Tibial nerve (tissue), 4 donors: ENCODE measurements around the gene CHI3L1. TPM values are rescaled to one million over a fixed set of nuclear protein-coding genes. Genes with fewer than 3 reads are reported as not detected.

Source experiments
- DNase-seq, 2 donors: peaks; one replicate each; pipeline ENCODE4 v3.0.0-alpha.2; 2019; ENCODE audit warnings: low spot score in 2 of 2
- H3K27ac ChIP-seq, 4 donors: fragments of 200-600 bp; sonication (generic) in 3 of 4; one replicate each; pipeline ENCODE4 v1.5.1; 2017 to 2019; ENCODE audit warnings: mild to moderate bottlenecking in 1 of 4
- H3K27me3 ChIP-seq, 2 donors: fragments of 200-600 bp; sonication (generic) in 1 of 2; one replicate each; pipeline versions ENCODE4 v1.5.1 to v1.6.0; 2017 to 2019
- H3K36me3 ChIP-seq, 3 donors: fragments of 200-600 bp; sonication (generic); one replicate each; pipeline ENCODE4 v1.5.1; 2018 to 2019
- H3K4me1 ChIP-seq, 4 donors: fragments of 200-600 bp; sonication (generic) in 3 of 4; one replicate each; pipeline ENCODE4 v1.5.1; 2017 to 2019
- H3K4me3 ChIP-seq, 4 donors: fragments of 200-600 bp; sonication (generic) in 3 of 4; one replicate each; pipeline ENCODE4 v1.5.1; 2017 to 2019; ENCODE audit warnings: mild to moderate bottlenecking in 1 of 4, moderate library complexity in 1 of 4
- H3K9me3 ChIP-seq, 4 donors: fragments of 200-600 bp; sonication (generic) in 3 of 4; one replicate each; pipeline ENCODE4 v1.5.1; 2017 to 2019
- CTCF ChIP-seq, 5 experiments: fragments of 200-600 bp in 3 of 5; fragments of 450-650 bp in 2 of 5; sonication (generic) in 3 of 5; IDR thresholded peaks; one replicate each; pipeline ENCODE4 v1.5.1; 2016 to 2019; ENCODE audit warnings: antibody characterized with exemption in 5 of 5, mild to moderate bottlenecking in 3 of 5, moderate library complexity in 2 of 5
- EP300 ChIP-seq, 2 donors: sonication (generic); formaldehyde crosslinking; IDR thresholded peaks; one replicate each; pipeline ENCODE4 v1.6.1; 2017; ENCODE audit warnings: antibody characterized with exemption in 2 of 2, mild to moderate bottlenecking in 1 of 2
- POLR2A ChIP-seq, 2 donors: fragments of 450-650 bp; IDR thresholded peaks; one replicate each; pipeline ENCODE4 v1.6.1; 2017; ENCODE audit warnings: antibody characterized with exemption in 2 of 2, mild to moderate bottlenecking in 2 of 2, moderate library complexity in 2 of 2
- WGBS, 2 donors: methylation state at CpG; one replicate each; pipeline ENCODE4 v1.1.5; 2018; 5-methylcytosine and 5-hydroxymethylcytosine counted together
- total RNA-seq, 4 donors: library from RNA; depleted of rRNA; stranded (reverse); fragments of >200 nt; gene quantifications; one replicate each; pipeline ENCODE4 v1.1.0, GENCODE V29; 2016

CHI3L1 gene
- total RNA-seq, 4 donors from 2014 or later, result 5.0 to 150 (median 18.8) TPM; not detected in 1

GRCh38 chr1:203161175-203161574 is 25.3 kb downstream of the CHI3L1 start:
- no peaks in the 10 kb centered on the region for H3K27me3 ChIP-seq
- no peak for DNase-seq
- H3K9me3 ChIP-seq, result peaks cover 0 to 8% (median 0%) of the 10 kb centered on the region in 4 donors
- H3K27ac ChIP-seq, result no peak overlapping the region
- WGBS, 2 donors, result 70 to 74% methylated on average over 6 of the region's 6 CpGs
- TF ChIP-seq EP300 (IDR thresholded peaks at IDR 0.05), result no peak
- no peak for TF ChIP-seq POLR2A (IDR thresholded peaks at IDR 0.05)
- TF ChIP-seq CTCF (IDR thresholded peaks at IDR 0.05), result no peak
- H3K4me1 ChIP-seq, result no peaks in the 10 kb centered on the region
- H3K4me3 ChIP-seq, result no peak overlapping the region
- H3K36me3 ChIP-seq, result no peaks in the 10 kb centered on the region

- no peak for DNase-seq
- H3K4me3 ChIP-seq, result no peak overlapping the region
- WGBS, 2 donors, result 64 to 75% methylated on average over 1 of the region's 1 CpG
Measured at GRCh38 chr1:203159844-203160243, 26.7 kb downstream of the CHI3L1 start.

GRCh38 chr1:203158960-203159665 is 27.4 kb downstream of the CHI3L1 start:
- Histone ChIP-seq H3K36me3 (no peaks in the 10 kb centered on the region), H3K27me3 (no peaks in the 10 kb centered on the region), H3K9me3 (peaks cover 0 to 8% (median 0%) of the 10 kb centered on the region in 4 donors), H3K27ac (no peak overlapping the region), H3K4me3 (no peak overlapping the region), H3K4me1 (no peaks in the 10 kb centered on the region)
- TF ChIP-seq POLR2A (IDR thresholded peaks at IDR 0.05), result no peak
- TF ChIP-seq CTCF (IDR thresholded peaks at IDR 0.05), result no peak
- 70 to 77% methylated on average over 9 of the region's 9 CpGs for WGBS, 2 donors
- DNase-seq, result no peak

More at GRCh38 chr1:203159844-203160243, 26.7 kb downstream of the CHI3L1 start:
- TF ChIP-seq POLR2A (IDR thresholded peaks at IDR 0.05) (no peak), EP300 (IDR thresholded peaks at IDR 0.05) (no peak), CTCF (IDR thresholded peaks at IDR 0.05) (no peak)
- Histone ChIP-seq H3K4me1 (no peaks in the 10 kb centered on the region), H3K36me3 (no peaks in the 10 kb centered on the region), H3K27ac (no peak overlapping the region), H3K9me3 (peaks cover 0 to 8% (median 0%) of the 10 kb centered on the region in 4 donors), H3K27me3 (no peaks in the 10 kb centered on the region)

- WGBS, 2 donors, result 71 to 87% methylated on average over 1 of the region's 1 CpG
- TF ChIP-seq EP300 (IDR thresholded peaks at IDR 0.05) (no peak), POLR2A (IDR thresholded peaks at IDR 0.05) (no peak), CTCF (IDR thresholded peaks at IDR 0.05) (no peak)
- Histone ChIP-seq H3K9me3 (peaks cover 0 to 8% (median 0%) of the 10 kb centered on the region in 4 donors), H3K27me3 (no peaks in the 10 kb centered on the region), H3K4me1 (no peaks in the 10 kb centered on the region), H3K27ac (no peak overlapping the region), H3K36me3 (no peaks in the 10 kb centered on the region), H3K4me3 (no peak overlapping the region)
- no peak for DNase-seq
Measured at GRCh38 chr1:203158423-203158822, 28.1 kb downstream of the CHI3L1 start.

GRCh38 chr1:203156280-203156679 is 30.2 kb downstream of the CHI3L1 start:
- DNase-seq, result no peak
- 61 to 83% methylated on average over 1 of the region's 1 CpG for WGBS, 2 donors
- H3K4me1 ChIP-seq, result no peaks in the 10 kb centered on the region
- no peak overlapping the region for H3K27ac ChIP-seq
- no peaks in the 10 kb centered on the region for H3K36me3 ChIP-seq
- H3K27me3 ChIP-seq, result no peaks in the 10 kb centered on the region
- no peak overlapping the region for H3K4me3 ChIP-seq
- peaks cover 0 to 8% (median 0%) of the 10 kb centered on the region in 4 donors for H3K9me3 ChIP-seq
- no peak for TF ChIP-seq CTCF (IDR thresholded peaks at IDR 0.05)
- TF ChIP-seq POLR2A (IDR thresholded peaks at IDR 0.05), result no peak
- no peak for TF ChIP-seq EP300 (IDR thresholded peaks at IDR 0.05)
